Natural killer cell (primary cell): ENCODE data around the gene LEKR1. TPM values are rescaled to one million over a fixed set of nuclear protein-coding genes. Genes with fewer than 3 reads are reported as not detected.

Source experiments
- ATAC-seq, 3 donors: fragments of 150-1000 bp in 2 of 3; fragments of 200-7000 bp in 1 of 3; cut with Tn5 transposase; 1 replicate in 1 of 3; 2 replicates in 2 of 3; pipeline ENCODE4 v1.10.0; 2021; ENCODE audit warnings: mild to moderate bottlenecking in 2 of 3, moderate library complexity in 2 of 3
- DNase-seq, 2 donors: peaks; one replicate each; pipeline versions ENCODE4 v3.0.0 to v3.0.0-alpha.2; 2013 to 2021; ENCODE audit warnings: mixed read lengths in 1 of 2
- H3K27ac ChIP-seq: one replicate; pipeline ENCODE4 v1.5.1; 2013; ENCODE audit warnings: mild to moderate bottlenecking, low read length
- H3K27me3 ChIP-seq: one replicate; pipeline ENCODE4 v1.6.1; 2013; ENCODE audit warnings: low read length; ENCODE audit not compliant: control insufficient read depth, insufficient read depth
- H3K36me3 ChIP-seq: one replicate; pipeline ENCODE4 v1.6.1; 2013; ENCODE audit warnings: low read length; ENCODE audit not compliant: control insufficient read depth, insufficient read depth
- H3K4me1 ChIP-seq: one replicate; pipeline ENCODE4 v1.6.1; 2013; ENCODE audit warnings: low read length; ENCODE audit not compliant: control insufficient read depth, insufficient read depth
- H3K4me3 ChIP-seq: one replicate; pipeline ENCODE4 v1.5.1; 2013; ENCODE audit warnings: low read length
- H3K9me3 ChIP-seq: one replicate; pipeline ENCODE4 v1.6.1; 2013; ENCODE audit warnings: low read length; ENCODE audit not compliant: control insufficient read depth, insufficient read depth
- H3K27ac Mint-ChIP-seq, 2 donors: one replicate each; pipeline ENCODE4 v1.8.0; 2022; ENCODE audit warnings: mild to moderate bottlenecking in 2 of 2, mixed read lengths in 2 of 2, moderate library complexity in 1 of 2
- H3K27me3 Mint-ChIP-seq, 2 donors: one replicate each; pipeline ENCODE4 v1.8.0; 2022; ENCODE audit warnings: low read depth in 2 of 2, mixed read lengths in 2 of 2
- H3K36me3 Mint-ChIP-seq: one replicate; pipeline ENCODE4 v1.8.0; 2022; ENCODE audit warnings: mixed read lengths
- H3K4me1 Mint-ChIP-seq, 2 donors: one replicate each; pipeline ENCODE4 v1.8.0; 2022; ENCODE audit warnings: mixed read lengths in 2 of 2
- H3K4me3 Mint-ChIP-seq: one replicate; pipeline ENCODE4 v1.8.0; 2022; ENCODE audit warnings: mild to moderate bottlenecking, moderate library complexity, mixed read lengths
- H3K9me3 Mint-ChIP-seq, 2 donors: one replicate each; pipeline ENCODE4 v1.8.0; 2022; ENCODE audit warnings: mixed read lengths in 2 of 2
- CTCF ChIP-seq: fragments of 200-600 bp; IDR thresholded peaks from one replicate; pipeline ENCODE4 v1.8.0; 2022; ENCODE audit warnings: antibody characterized with exemption
- WGBS: methylation state at CpG from one replicate; pipeline ENCODE4 v1.1.7; 2013; ENCODE audit warnings: missing lambda C conversion rate; ENCODE audit not compliant: insufficient coverage; 5-methylcytosine and 5-hydroxymethylcytosine counted together
- intact Hi-C: fragments of 100-400 bp; cut with micrococcal nuclease; formaldehyde crosslinking; loops from one replicate; pipeline ENCODE4 v1.14.2; 2022
- total RNA-seq, 4 donors: library from RNA; stranded (reverse); fragments of 120-200 nt in 1 of 4; gene quantifications; one replicate each; pipeline versions ENCODE4 v1.2.3 to v1.2.4, GENCODE V29; 2013 to 2022

The LEKR1 gene
- total RNA-seq, 3 donors from 2014 or later (not counting 1 experiment from before 2014, with no cell fraction given), result 1.1 to 1.7 (median 1.2) TPM

- Mint-ChIP-seq H3K27me3 (peaks cover 10 to 17% of the 10 kb centered on the region in 2 donors), H3K27ac (no peak overlapping the region), H3K9me3 (no peaks in the 10 kb centered on the region), H3K4me3 (no peak overlapping the region), H3K36me3 (no peaks in the 10 kb centered on the region), H3K4me1 (peaks cover 0 to 13% of the 10 kb centered on the region in 2 donors)
- Histone ChIP-seq H3K4me1 (peaks cover 19% of the 10 kb centered on the region), H3K27me3 (no peaks in the 10 kb centered on the region), H3K4me3 (no peak overlapping the region), H3K9me3 (no peaks in the 10 kb centered on the region), H3K36me3 (no peaks in the 10 kb centered on the region), H3K27ac (no peak overlapping the region)
- intact Hi-C loops, result loop anchor here (5.0 kb wide), 2 partner anchors 267 to 1042 kb away; no protein-coding TSS in a partner anchor
- no peak for DNase-seq
- WGBS, result 93% methylated on average over 1 of the region's 1 CpG
- no peak for ATAC-seq
- TF ChIP-seq CTCF, result no peak
Observed at GRCh38 chr3:157083824-157084223, 257.7 kb downstream of the LEKR1 start.

GRCh38 chr3:157086060-157086750 is 260.1 kb downstream of the LEKR1 start:
- intact Hi-C loops, result no loop called here
- H3K27ac ChIP-seq, result no peak overlapping the region
- peaks cover 29% of the 10 kb centered on the region for H3K4me1 ChIP-seq
- Mint-ChIP-seq H3K4me3 (no peak overlapping the region), H3K4me1 (peaks cover 14 to 29% of the 10 kb centered on the region in 2 donors), H3K27me3 (peaks cover 10 to 17% of the 10 kb centered on the region in 2 donors), H3K27ac (no peak overlapping the region), H3K9me3 (no peaks in the 10 kb centered on the region), H3K36me3 (no peaks in the 10 kb centered on the region)
- 89% methylated on average over 5 of the region's 6 CpGs for WGBS
- DNase-seq (no peak), ATAC-seq (no peak)
- H3K27me3 ChIP-seq, result no peaks in the 10 kb centered on the region
- H3K4me3 ChIP-seq, result no peak overlapping the region
- no peak for TF ChIP-seq CTCF
- no peaks in the 10 kb centered on the region for H3K9me3 ChIP-seq
- no peaks in the 10 kb centered on the region for H3K36me3 ChIP-seq

- TF ChIP-seq CTCF, result no peak
- H3K9me3 Mint-ChIP-seq, result no peaks in the 10 kb centered on the region
- H3K27ac ChIP-seq, result no peak overlapping the region
Observed at GRCh38 chr3:157086775-157087174, 260.6 kb downstream of the LEKR1 start.

More at GRCh38 chr3:157086775-157087174, 260.6 kb downstream of the LEKR1 start:
- H3K36me3 Mint-ChIP-seq, result no peaks in the 10 kb centered on the region
- Histone ChIP-seq H3K4me1 (peaks cover 26% of the 10 kb centered on the region), H3K36me3 (no peaks in the 10 kb centered on the region), H3K9me3 (no peaks in the 10 kb centered on the region), H3K27me3 (no peaks in the 10 kb centered on the region), H3K4me3 (no peak overlapping the region)
- DNase-seq (no peak), ATAC-seq (no peak)
- peaks cover 14 to 24% of the 10 kb centered on the region in 2 donors for H3K4me1 Mint-ChIP-seq
- H3K27me3 Mint-ChIP-seq, result peaks cover 10 to 19% of the 10 kb centered on the region in 2 donors
- intact Hi-C loops, result no loop called here
- H3K4me3 Mint-ChIP-seq, result no peak overlapping the region
- H3K27ac Mint-ChIP-seq, result no peak overlapping the region
- 100% methylated on average over 1 of the region's 3 CpGs for WGBS
